SH-SY5Y (cell line): Measurements from ENCODE around the gene MAP3K12.

Experiments
- GATA2 ChIP-seq: IDR thresholded peaks from 2 replicates; pipeline ENCODE4 v1.6.1; 2011; ENCODE audit warnings: mild to moderate bottlenecking, low read depth, low read length
- GATA3 ChIP-seq: IDR thresholded peaks from 2 replicates; pipeline ENCODE4 v1.6.1; 2011; ENCODE audit warnings: low read depth, mild to moderate bottlenecking, low read length, moderate library complexity

DNA sequence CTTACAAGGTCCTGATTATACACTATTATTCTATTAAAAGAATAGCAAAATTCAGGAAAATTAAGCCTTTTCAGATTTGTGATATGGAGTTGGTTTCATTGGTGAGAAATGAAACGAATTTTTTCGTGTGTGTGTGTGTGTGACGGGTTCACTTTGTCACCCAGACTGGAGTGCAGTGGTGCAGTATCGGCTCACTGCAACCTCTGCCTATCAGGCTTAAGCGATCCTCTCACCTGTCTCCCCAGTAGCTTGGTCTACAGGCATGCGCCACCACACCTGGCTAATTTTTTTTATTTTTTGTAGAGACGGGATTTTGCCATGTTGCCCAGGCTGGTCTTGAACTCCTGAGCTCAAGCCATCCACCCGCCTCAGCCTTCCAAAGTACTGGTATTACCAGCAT is 37.7 kb downstream of the MAP3K12 start:
- no peak for TF ChIP-seq GATA2
- no peak for TF ChIP-seq GATA3
